NCI-H187 treated with DMSO at 0.1 percent for 48 hours (cell line): Measurements from ENCODE around the gene SNRNP27.
"Not testable (repeated sequence)": the region's sequence is repeated elsewhere in the genome, so short reads cannot be mapped to it uniquely, and the experiment has no call there.

Experiments used
- DNase-seq: peaks from one replicate; lab custom pipeline; 2025; lab: John Stamatoyannopoulos, UW

SNRNP27 gene, protein sequence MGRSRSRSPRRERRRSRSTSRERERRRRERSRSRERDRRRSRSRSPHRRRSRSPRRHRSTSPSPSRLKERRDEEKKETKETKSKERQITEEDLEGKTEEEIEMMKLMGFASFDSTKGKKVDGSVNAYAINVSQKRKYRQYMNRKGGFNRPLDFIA

DNA sequence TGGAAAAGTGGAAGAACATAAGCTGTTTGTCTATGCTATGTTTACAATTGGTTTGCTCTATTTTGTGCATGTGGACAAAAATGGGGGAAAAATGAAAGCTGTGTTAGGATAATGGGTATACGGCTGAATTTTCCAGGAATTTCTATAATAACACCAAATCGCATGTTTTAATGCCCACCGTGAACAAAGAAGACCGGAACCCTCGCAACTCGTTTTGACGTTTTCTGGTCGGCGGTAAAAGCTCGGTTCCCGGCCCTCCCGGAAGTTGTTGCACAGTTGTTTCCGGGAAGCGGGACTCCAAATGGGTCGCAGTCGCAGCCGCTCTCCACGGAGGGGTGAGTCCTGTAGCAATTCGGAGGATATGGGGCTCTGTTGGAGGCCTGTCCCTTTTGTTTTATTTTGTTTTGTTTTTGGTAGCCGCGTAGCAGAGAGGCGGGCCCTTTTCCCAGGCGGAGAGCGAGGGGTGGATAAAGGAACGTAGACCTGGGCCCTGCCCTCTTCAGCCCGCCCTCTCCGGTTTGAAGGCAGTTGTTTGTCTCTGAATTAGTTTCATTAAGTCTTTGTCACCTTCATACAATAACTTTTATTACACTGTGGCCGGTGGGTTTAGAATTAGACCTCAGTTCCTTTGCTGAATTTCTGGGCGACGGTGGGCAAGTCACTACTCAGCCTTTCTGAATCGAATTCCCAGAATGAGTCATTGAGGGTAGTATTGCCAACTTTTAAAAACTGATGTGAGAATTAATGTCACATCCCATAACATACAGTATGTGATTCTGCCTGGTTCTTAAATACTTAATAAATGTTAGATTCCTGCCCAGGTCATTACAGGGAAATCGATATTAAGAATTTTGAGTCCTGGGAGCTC lies at the start of gene SNRNP27:
SNRNP27 (plus strand) TSS at position 273 of the 868 bp plus-strand sequence; CDS start at position 302, 29 bp downstream.
- peak; percentile 53 for DNase-seq

DNA sequence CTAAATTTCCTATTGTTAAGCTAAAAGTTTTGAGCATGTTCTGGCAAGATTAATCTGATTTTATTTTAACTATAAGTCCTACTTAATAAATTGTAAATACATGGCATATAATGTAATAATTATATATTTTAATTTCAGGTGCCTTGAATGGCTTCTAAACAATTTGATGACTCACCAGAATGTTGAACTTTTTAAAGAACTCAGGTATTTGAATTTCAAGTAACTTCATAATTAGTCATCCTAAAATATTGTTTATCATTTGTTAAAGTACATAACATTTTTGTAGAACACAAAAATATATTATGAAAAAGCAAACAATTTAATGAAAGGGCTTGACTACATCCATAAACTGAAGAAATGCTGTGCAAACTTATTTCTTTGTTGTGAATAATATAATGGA lies 49.8 kb upstream of the SNRNP27 start:
- no peak for DNase-seq

DNA sequence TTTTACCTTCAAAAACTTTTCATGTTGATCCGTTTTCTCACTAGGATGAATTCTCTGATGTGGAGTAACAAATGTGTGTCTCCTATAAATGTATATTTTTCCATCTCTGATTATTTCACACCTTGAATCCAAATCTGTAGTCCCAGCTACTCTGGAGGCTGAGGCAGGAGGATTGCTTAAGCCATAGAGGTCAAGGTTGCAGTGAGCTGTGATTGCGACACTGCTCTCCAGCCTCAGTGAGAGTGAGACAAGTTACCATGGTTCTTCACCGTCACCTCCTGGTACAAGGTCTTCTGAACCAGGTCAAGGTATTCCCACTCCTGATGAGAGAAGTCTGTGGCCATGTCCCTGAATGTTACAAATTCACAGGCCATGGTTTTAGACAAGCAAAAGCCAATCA lies 49.2 kb upstream of the SNRNP27 start:
- no peak for DNase-seq

DNA sequence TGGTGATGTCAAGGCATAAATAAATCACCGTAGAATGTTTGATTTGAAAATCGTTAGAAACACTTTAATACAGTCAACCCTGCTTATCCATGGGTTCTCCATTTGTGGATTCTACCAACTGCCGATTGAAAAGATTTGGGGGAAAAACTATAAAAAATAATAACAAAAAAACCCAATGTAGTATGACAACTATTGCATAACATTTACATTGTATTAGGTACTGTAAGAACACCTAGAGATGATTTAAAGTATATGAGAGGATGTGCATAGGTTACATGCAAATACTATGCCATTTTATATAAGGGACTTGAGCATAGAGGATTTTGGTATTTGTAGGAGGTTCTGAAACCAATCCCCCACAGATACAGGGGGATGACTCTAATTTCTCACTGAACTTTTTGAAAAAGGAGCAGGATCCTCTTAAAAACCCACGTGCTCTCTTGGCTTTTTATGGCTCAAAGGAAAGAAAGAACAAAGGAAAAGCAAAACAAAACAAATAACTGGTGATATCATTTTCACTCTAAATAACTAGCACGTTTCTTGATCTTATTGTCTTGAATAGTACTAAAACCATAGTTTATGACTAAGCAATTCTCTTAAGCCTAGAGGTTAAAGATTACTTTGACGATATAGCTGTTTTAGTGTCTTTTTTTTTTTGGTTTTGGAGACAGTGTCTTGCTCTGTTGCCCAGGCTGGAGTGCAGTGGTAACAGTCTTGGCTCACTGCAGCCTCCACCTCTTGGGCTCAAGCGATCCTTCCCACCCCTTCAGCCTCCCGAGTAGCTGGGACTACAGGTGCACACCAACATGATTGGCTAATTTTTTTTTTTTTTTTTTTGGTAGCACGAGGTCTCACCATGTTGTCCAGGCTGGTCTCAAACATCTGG lies 47.3 kb upstream of the SNRNP27 start:
- DNase-seq = no peak

DNA sequence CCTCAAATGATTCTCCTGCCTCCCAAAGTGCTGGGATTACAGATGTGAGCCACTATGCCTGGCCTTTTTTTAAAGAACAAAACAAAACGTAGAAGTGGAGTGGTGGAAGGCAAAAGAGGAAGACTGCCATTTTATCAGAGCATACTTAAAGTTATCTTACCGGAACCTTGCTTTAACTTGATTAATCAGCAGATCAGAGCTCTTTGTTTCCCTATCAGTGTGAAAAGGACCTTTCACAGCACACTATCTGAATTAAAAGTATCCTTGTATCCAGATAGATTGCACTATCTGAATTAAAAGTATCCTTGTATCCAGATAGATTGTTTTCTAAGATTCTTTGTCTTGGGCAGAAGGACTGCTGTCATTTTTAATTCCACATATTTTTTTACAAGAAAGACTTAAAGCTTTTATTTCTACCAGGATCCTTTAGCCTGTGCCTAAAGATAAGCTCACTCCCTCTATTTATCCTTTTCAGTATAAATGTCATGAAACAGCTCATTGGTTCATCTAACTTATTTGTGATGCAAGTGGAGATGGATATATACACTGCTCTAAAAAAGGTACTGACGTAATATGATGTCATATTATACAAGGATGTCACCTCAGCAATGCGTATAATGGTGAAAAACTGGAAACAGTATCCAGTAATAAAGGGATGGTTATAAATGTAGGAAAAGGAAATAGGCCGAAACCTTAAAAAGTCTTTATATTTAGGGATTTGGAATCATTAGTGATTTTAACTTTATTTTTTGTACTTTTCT lies 46.5 kb upstream of the SNRNP27 start:
- DNase-seq = no peak

DNA sequence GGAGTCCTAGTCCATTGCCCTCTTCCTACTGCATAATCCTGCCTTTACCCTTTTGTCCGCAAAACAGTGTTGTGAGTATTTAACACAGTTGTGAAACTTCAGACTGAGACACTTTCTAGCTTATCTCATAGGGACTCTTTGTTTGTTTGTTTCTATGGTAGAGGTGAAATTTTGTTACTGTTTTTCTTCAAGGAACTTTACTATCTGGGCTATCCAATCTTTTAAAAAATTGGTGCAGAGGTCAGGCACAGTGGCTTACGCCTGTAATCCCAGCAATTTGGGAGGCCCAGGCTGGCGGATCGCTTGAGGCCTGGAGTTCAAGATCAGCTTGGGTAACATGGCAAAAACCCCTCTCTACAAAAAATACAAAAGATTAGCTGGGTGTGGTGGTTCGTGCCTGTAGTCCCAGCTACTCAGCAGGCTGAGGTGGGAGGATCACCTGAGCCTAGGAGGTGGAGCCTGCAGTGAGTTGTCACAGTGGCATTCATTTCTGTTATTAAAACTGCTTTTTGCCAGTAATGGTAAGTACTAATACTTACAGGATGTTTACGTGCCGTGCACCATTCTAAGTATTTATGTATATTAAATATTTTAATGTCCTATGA lies 45.5 kb upstream of the SNRNP27 start:
- no peak for DNase-seq

DNA sequence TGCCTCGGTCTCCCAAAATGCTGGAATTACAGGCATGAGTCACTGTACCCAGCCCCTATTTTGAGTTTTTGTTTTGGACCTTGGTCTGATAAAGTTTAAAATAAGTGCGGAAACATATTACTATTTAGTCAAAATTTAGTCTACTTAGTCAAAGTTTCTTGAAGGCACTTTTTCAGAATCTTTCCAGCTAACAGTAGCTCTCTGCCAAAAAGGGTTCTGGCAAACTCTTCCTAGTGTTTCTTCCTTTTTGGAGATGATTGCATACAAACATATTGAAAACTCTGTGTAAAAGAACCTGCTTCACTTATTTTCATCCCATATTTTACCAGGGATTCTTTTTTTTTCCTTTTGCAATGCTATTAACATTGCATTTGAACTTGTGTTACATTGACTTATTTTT lies 35.5 kb upstream of the SNRNP27 start:
- DNase-seq = no peak

DNA sequence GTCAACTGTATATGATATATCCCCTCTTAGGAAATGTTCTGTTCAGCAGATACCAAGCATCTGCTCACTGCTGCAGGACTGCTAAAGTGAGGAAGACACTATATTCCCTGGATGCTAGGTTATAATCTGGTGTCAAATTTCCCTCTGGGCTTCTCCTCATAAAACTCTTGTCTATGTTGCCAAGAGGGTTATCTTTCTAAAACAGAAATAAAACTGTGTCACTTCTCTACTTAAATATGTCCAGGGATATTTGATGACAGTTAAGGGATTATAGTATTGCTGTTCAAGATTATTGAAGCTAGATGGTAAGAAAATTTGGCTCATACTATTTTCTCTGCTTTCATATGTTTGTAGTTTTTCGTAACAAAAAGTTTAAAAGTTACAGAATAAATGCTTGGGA lies 30.5 kb upstream of the SNRNP27 start:
- no peak for DNase-seq

DNA sequence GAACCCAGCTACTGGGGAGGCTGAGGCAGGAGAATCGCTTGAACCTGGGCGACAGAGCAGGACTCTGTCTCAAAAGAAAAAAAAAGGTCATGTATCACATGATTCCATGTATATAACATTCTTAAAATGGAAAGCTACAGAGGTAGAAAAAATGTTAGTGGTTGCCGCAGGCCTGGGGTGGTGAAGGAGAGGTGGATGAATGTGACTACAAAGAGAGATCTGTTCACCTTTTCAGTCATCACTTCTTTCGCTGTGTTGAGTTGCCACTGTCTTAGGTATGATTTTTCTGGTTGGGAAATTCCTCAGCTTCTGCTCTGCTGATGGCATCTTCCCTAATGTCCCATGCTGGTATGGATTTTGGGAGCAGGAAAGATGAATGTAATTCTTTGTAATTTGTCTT lies 5.3 kb upstream of the SNRNP27 start:
- DNase-seq = no peak

DNA sequence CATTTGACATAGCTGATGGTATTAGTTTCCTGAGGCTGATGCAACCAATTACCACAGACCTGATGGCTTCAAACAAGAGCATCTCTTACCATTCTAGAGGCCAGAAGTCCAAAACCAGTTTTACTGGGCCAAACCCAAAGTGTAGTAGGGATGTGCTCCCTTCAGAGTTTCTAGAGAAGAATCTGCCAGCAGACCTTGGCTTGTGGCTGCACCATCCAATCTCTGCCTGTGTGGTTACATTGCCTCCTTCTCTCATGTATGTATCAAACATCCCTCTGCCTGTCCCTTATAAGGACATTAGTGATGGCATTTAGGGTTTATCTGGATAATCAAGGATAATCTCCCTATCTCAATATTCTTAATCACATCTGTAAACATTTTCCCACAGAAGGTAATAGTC lies 4.5 kb upstream of the SNRNP27 start:
- no peak for DNase-seq

DNA sequence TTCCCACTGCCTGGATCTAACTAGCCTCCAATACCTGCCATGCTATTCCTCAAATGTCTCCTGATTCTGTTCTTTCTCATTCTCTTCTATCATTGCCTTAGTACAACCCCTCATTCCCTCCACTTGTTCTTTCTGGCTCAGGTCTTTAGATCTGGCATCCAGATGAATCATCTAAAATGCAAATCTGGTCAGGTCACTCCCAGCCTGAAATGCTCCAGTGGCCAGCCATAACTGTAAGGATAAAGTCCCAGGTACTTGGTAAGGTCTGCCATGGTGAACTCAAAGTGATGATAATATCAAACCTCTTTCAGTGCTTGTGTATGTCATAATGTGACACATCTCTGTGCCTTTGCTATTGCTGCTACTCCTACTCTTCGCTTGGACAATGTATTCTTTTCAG lies 2.9 kb upstream of the SNRNP27 start:
- DNase-seq = no peak

DNA sequence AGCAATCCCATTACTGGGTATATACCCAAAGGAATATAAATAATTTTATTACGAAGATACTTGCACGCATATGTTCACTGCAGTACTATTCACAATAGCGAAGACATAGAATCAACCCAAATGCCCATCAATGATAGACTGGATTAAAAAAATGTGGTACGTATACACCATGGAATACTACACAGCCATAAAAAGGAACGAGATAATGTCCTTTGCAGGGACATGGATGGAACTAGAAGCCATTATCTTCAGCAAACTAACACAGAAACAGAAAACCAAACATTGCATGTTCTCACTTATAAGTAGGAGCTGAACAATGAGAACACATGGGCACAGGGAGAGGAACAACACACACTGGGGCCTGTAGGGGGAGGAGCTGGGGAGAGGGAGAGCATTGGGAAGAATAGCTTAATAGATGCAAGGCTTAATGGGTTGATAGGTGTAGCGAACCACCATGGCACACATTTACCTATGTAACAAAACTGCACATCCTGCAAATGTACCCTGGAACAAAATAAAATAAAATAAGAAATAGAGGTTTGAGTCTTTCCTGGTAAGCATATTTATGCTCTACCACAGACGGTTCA lies 825 bp upstream of the SNRNP27 start:
- not testable (repeated sequence) for DNase-seq

DNA sequence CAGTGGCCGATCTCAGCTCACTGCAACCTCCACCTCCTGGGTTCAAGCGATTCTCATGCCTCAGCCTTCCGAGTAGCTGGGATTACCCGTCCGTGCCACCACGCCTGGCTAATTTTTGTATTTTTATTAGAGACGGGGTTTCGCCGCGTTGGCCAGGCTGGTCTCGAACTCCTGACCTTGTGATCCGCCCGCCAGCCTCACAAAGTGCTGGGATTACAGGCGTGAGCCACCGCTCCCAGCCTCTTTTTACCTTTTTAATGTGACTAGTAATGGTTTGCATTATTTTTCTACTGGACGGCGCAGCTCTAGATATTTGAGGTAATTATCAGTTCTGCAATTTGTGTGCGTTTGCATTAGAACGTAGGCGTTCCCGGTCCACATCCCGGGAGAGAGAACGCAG lies 981 bp downstream of the SNRNP27 start:
- not testable (repeated sequence) for DNase-seq

DNA sequence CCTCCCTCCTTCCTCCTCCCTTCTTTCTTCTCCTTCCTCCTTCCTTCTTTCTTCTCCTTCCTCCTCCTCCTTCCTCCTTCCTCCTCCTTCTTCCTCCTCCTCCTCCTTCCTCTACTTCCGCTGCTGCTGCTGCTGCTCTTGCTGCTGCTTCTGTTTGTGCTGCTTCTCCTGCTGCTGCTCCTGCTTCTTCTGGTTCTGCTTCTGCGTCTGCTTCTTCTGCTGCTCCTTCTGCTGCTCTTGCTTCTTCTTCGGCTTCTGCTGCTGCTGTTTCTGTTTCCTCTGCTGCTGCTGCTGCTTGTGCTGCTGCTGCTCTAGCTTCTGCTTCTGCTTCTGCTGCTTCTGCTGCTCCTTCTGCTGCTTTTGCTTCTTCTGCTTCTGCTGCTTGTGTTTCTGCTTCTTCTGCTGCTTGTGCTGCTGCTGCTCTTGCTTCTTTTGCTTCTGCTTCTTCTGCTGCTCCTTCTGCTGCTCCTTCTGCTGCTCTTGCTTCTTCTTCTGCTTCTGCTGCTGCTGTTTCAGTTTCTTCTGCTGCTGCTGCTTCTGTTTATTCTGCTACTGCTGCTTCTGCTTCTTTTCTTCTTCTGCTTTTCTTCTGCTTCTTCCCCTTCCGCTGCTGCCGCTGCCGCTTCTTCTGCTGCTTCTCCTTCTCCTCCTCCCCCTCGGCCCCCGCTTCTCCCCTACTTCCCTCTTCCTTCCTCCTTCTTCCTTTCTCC lies 8.6 kb downstream of the SNRNP27 start:
- DNase-seq = no peak

DNA sequence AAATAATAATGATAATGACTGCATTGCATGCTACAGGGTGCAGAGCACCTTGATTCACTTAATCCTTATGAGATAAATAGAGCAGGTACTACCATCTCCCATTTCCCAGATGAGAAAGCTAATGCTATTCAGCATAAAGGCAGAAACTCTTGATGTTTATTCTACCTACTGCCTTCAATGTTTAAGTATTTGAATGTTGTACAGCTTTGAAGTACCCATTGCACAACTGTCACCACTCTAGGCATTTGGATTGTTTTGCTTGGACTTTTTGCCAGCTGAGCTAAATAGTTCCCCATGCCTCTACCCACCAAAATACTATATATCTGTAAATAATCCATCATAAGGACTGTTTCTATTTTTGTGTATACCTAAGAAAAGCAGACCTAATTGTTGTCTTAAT lies 13.5 kb downstream of the SNRNP27 start:
- no peak for DNase-seq

DNA sequence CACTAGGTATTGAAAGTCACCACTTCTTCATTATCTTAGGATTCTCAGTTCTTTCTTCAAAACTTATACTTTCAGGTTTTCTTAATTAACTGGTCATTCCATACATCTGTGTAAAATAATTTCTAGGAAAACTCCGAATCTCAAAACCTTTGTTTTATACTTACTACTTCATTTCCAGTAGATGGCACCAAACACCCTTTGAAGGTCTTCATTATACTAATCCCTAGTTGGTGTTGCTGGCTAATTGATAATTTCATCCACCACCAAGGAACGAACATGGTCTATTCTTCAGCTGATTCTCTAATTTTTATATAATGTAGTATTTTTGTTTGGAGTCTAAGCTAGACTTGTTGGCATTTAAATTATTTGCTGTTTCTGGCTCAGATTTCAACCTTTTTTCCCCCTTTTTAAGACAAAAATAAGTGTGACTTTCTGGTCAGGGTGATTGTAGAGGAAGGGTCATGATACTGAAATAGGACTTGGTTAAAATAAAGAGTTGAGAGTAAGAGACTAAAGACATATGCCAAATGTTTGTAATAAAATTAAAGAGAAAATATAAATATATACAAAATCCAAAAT lies 18.3 kb downstream of the SNRNP27 start:
- peak; percentile 33 for DNase-seq

DNA sequence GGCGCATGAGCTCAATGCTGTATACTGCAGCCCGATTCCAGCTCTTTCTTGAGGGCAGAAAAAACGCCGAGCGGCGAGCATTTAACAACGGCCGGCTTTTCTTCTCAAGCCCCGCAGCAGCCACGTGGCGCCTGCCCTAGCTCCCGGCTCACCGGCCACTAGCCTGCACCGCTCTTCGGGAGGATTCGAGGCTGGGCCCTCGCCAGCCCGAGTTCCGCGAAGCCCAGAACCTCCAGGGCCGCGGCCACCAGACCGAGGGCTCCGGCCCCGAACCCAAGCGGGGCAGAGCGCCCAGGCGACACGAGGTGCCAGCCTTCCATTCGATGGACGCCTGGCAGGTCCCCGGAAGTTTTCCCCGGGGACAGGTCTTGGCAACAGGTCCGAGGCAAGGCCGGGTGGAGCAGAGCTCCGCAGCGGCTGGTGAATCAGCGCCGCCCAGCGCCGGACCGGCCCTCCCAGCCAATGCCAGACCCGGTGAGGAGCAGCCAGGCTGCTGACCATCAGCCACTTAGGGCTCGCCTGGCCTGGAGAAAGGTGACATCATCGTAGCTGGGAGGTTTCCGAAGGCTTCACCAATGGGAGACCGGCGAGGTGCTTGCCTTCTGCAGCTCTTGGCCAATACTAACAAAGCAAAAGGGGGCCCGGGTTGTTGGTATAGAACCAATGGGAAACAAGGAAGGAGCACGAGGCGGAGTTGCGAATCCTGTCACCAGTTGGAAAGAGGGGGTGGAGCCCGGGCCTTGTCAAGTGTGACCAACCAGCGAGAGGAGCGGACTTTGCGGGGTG lies 20.6 kb downstream of the SNRNP27 start:
- peak; percentile 100 for DNase-seq

DNA sequence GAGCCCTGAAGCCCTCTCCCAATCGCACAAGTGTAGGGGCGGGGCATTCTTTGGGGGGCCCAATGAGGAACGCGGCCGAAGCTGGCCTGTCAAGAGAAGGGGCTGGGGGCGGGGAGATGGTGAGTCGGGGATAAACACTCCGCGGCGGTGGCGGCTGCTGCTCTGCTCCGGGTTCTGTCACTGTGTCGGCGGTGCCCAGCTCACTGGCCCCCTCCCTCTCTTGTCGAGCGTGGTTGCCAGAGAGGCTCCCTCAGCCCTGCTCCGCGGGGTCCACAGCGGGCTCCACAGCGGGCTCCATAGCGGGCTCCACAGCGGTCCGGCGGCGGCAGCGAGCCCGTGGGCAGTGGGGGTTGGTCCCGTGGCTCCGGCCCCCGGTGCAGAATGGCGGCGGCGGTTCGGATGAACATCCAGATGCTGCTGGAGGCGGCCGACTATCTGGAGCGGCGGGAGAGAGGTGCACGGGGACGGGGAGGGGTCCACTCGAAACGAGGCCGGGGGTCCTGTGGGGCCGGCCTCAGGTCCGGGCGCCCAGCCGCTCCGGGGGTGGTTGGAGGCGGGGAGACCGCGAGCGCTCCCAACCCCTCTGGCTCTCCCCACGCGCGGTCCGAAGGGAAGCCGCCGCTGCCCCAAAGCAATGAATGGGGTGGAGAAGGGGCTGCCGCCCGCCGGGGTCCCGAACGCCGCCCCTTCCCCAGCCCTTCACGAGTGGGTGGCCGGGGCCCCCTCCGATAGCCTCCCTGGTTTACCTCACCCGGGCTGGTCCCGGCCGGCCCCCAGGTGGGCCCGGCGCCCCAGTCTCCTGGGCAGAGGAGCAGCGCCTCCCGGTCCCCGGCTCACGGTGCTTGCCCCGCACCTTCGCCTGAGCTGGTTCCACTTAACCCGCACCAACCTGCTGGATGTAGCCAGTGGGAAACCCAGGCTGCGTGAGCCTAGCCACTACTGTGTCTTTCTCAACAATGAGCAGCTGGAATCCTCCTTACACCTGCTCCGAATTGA lies 21.5 kb downstream of the SNRNP27 start, which contains the start of gene MXD1:
MXD1 (plus strand) TSS at position 160 of the 996 bp plus-strand sequence; CDS start at position 382, 222 bp downstream.
- no peak for DNase-seq
